Nephron progenitor cell (in vitro differentiated cells): Measurements from ENCODE around the gene EFHC2.

Source experiments
- DNase-seq: peaks from one replicate; pipeline ENCODE4 v3.0.0; 2021
- H3K27ac Mint-ChIP-seq: 2 replicates; pipeline ENCODE4 v1.8.0; 2021; ENCODE audit warnings: mild to moderate bottlenecking, moderate library complexity, mixed read lengths
- H3K27me3 Mint-ChIP-seq: 2 replicates; pipeline ENCODE4 v1.8.0; 2021; ENCODE audit warnings: mild to moderate bottlenecking, low read depth, mixed read lengths; ENCODE audit not compliant: poor library complexity
- H3K36me3 Mint-ChIP-seq: 2 replicates; pipeline ENCODE4 v1.8.0; 2021; ENCODE audit warnings: low read depth, mixed read lengths
- H3K4me1 Mint-ChIP-seq: 2 replicates; pipeline ENCODE4 v1.8.0; 2021; ENCODE audit warnings: mixed read lengths
- H3K4me3 Mint-ChIP-seq: 2 replicates; pipeline ENCODE4 v1.8.0; 2021; ENCODE audit warnings: mild to moderate bottlenecking, moderate library complexity, mixed read lengths
- H3K9me3 Mint-ChIP-seq: 2 replicates; pipeline ENCODE4 v1.8.0; 2021; ENCODE audit warnings: mild to moderate bottlenecking, moderate library complexity, mixed read lengths
- TF ChIP-seq, protein P1 (sequence below): fragments of 200-600 bp; sonication (generic); IDR thresholded peaks from 2 replicates; pipeline ENCODE4 v1.5.0; 2021; ENCODE audit warnings: antibody characterized with exemption

Gene EFHC2

DNA sequence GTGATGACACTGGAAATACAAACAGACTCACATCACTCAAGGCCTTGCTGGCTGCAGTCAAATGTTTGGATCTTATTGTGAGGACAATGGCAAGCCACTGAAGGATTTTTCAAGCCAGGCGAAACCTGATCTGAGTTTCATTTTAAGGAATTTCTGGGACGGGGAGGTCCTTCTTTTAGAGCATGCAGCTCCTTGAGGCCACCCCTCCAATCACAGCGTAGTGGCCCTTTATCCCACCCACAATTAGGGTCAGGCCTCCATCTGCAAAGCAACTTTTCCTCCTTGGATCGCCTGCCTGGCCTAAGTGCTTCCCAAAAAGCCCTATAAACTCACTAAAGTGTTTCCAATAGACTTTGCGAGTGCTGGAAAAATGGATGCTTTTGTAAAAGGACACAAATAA, 115.5 kb downstream of the EFHC2 start:
- Mint-ChIP-seq H3K4me1 (peaks cover 26% of the 10 kb centered on the region), H3K27me3 (peaks cover 4% of the 10 kb centered on the region), H3K4me3 (no peak overlapping the region), H3K36me3 (no peaks in the 10 kb centered on the region), H3K27ac (no peak overlapping the region), H3K9me3 (peaks cover 58% of the 10 kb centered on the region)
- TF ChIP-seq, protein P1, sequence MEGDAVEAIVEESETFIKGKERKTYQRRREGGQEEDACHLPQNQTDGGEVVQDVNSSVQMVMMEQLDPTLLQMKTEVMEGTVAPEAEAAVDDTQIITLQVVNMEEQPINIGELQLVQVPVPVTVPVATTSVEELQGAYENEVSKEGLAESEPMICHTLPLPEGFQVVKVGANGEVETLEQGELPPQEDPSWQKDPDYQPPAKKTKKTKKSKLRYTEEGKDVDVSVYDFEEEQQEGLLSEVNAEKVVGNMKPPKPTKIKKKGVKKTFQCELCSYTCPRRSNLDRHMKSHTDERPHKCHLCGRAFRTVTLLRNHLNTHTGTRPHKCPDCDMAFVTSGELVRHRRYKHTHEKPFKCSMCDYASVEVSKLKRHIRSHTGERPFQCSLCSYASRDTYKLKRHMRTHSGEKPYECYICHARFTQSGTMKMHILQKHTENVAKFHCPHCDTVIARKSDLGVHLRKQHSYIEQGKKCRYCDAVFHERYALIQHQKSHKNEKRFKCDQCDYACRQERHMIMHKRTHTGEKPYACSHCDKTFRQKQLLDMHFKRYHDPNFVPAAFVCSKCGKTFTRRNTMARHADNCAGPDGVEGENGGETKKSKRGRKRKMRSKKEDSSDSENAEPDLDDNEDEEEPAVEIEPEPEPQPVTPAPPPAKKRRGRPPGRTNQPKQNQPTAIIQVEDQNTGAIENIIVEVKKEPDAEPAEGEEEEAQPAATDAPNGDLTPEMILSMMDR: no peak
- DNase-seq: no peak

DNA sequence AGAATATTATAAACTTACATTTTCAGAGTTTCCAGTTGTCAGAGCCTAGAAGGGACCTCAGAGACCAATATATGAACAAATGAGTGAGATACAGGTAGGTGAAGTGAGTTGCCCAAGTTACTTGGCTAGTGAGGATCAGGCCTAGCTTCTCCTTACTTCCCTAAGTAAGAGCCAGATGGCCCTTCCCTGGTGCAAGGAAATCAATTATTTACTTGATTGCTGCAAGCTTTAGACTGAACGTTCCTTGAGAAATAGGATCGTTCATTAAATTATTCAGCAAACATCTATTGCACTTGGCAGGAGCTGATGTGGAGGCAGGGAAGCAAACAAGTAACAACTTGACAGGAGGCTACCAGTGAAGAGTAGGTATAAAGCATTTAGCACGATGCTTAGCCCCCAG, 117.8 kb downstream of the EFHC2 start:
- H3K9me3 Mint-ChIP-seq: peaks cover 60% of the 10 kb centered on the region
- H3K36me3 Mint-ChIP-seq: no peaks in the 10 kb centered on the region
- H3K4me1 Mint-ChIP-seq: peaks cover 26% of the 10 kb centered on the region
- peak overlapping the region; percentile 12 for H3K27ac Mint-ChIP-seq
- TF ChIP-seq, protein P1: no peak
- peaks cover 4% of the 10 kb centered on the region for H3K27me3 Mint-ChIP-seq
- no peak overlapping the region for H3K4me3 Mint-ChIP-seq
- DNase-seq: no peak

DNA sequence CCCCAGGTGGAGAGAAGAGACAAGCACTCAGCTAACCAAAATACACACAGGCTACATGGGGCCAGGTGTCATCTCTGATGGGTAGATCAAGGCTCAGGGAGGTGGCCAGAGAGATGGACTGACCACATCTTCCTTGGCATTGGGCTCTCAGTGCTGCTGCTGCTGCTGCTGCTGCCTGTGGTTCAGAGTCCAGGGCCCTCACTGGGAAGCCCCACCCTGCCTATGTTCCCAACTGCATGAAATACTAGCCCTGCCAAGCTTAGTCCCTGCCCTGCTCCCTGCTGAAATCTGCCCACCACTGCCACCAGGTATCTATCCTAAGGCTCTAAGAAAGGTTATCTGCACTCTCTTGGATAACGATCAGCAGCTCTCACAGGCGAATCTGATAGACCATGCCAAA, 118.7 kb downstream of the EFHC2 start:
- Mint-ChIP-seq H3K4me3 (no peak overlapping the region), H3K27me3 (peaks cover 4% of the 10 kb centered on the region), H3K9me3 (peaks cover 60% of the 10 kb centered on the region), H3K27ac (peak overlapping the region; percentile 29), H3K36me3 (no peaks in the 10 kb centered on the region), H3K4me1 (peaks cover 26% of the 10 kb centered on the region)
- TF ChIP-seq, protein P1: no peak
- no peak for DNase-seq

DNA sequence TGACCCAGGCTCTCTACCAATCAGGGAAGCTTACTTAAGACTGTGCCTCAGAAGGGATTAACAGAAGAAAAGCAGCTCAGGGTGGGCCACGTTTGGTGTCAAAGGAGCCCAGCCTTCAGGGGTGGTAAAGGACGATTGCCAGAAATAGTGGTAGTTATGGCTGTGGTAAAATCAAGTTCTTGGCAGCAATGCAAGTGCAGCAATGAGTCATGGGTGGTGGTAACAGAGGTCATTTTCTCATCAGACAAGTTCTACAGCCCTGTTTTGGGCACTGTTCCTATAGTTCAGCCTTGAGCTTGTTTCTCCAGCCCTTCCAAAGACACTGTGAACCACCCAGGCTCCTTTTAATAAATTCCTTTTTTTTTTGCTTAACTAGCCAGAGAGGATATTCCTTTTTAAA, 120.3 kb downstream of the EFHC2 start:
- H3K4me1 Mint-ChIP-seq: peaks cover 18% of the 10 kb centered on the region
- peaks cover 52% of the 10 kb centered on the region for H3K9me3 Mint-ChIP-seq
- peaks cover 4% of the 10 kb centered on the region for H3K27me3 Mint-ChIP-seq
- no peak for DNase-seq
- H3K27ac Mint-ChIP-seq: no peak overlapping the region
- H3K4me3 Mint-ChIP-seq: no peak overlapping the region
- TF ChIP-seq, protein P1: no peak
- H3K36me3 Mint-ChIP-seq: no peaks in the 10 kb centered on the region

DNA sequence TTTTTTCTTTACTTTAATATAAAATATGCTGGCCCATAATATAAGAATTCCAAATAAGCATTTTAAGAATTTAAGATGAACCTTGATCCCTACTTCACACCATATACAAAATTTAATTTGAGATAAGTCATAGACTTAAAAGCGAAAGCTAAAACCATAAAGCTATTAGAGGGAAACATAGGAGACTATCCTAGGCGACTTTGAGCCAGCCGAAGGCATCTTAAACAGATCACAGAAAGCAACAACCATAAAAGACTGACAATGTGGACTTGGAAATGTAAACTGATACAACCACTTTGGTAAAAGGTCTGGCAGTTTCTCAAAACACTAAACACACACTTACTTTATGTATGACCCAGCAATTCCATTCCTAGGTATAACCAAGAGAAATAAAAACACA, 125.0 kb downstream of the EFHC2 start:
- TF ChIP-seq, protein P1: no peak

DNA sequence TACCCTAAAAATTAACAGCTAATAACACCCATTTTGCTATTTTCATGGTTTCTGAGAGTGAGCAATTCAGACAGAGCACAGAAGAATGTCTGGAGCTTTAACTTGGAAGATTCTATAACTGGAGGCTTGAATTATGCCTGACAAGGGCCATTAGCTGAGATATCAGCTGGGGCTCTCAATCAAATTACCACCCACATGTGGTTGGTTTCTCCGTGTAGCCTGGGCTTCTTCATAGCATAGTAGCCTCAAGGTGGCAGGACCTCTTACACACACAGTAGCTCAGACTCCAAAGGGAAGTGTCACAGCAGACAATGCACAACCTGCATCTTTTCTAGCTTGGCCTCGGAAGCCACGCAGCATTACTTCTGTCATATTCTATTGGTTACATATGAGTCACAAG, 127.3 kb downstream of the EFHC2 start:
- peaks cover 29% of the 10 kb centered on the region for H3K9me3 Mint-ChIP-seq
- peaks cover 3% of the 10 kb centered on the region for H3K27me3 Mint-ChIP-seq
- DNase-seq: no peak
- no peak overlapping the region for H3K4me3 Mint-ChIP-seq
- H3K4me1 Mint-ChIP-seq: no peaks in the 10 kb centered on the region
- H3K36me3 Mint-ChIP-seq: no peaks in the 10 kb centered on the region
- TF ChIP-seq, protein P1: no peak
- no peak overlapping the region for H3K27ac Mint-ChIP-seq

More for the DNA sequence above, 125.0 kb downstream of the EFHC2 start:
- H3K27ac Mint-ChIP-seq: no peak overlapping the region
- no peaks in the 10 kb centered on the region for H3K36me3 Mint-ChIP-seq
- H3K9me3 Mint-ChIP-seq: peaks cover 26% of the 10 kb centered on the region
- no peaks in the 10 kb centered on the region for H3K27me3 Mint-ChIP-seq
- H3K4me1 Mint-ChIP-seq: no peaks in the 10 kb centered on the region
- no peak overlapping the region for H3K4me3 Mint-ChIP-seq
- DNase-seq: no peak
